GM15510 (cell line): ENCODE results near the gene TMEM37.

Experiments
- POLR2A ChIP-seq: IDR thresholded peaks from 3 replicates; pipeline ENCODE4 v1.6.1; 2011; ENCODE audit warnings: borderline replicate concordance; ENCODE audit not compliant: insufficient read length; ENCODE audit errors: extremely low read depth

TMEM37 gene

DNA sequence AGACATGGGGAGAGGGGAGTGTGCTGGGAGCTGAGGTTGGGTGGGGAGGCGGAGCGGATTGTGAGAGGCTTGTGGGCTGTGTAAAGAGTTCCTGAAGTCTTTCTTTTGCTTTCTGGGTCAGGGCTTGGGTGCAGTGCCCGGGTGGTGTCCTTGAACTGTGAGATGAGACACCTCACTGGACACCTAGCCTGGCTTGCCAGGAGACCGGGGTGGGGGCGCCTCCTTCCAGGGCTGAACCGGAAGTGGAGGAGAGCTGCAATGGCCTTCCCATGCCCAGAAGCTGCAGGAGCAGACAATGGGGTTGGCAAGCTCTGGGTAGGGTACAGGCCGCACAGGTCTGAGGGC is 4.3 kb downstream of the TMEM37 start:
- TF ChIP-seq POLR2A: no peak

DNA sequence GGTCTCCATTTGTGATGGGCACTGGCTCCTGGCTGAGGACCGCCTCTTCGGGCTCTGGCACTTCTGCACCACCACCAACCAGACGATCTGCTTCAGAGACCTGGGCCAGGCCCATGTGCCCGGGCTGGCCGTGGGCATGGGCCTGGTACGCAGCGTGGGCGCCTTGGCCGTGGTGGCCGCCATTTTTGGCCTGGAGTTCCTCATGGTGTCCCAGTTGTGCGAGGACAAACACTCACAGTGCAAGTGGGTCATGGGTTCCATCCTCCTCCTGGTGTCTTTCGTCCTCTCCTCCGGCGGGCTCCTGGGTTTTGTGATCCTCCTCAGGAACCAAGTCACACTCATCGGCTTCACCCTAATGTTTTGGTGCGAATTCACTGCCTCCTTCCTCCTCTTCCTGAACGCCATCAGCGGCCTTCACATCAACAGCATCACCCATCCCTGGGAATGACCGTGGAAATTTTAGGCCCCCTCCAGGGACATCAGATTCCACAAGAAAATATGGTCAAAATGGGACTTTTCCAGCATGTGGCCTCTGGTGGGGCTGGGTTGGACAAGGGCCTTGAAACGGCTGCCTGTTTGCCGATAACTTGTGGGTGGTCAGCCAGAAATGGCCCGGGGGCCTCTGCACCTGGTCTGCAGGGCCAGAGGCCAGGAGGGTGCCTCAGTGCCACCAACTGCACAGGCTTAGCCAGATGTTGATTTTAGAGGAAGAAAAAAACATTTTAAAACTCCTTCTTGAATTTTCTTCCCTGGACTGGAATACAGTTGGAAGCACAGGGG is 5.5 kb downstream of the TMEM37 start:
- TF ChIP-seq POLR2A: no peak

DNA sequence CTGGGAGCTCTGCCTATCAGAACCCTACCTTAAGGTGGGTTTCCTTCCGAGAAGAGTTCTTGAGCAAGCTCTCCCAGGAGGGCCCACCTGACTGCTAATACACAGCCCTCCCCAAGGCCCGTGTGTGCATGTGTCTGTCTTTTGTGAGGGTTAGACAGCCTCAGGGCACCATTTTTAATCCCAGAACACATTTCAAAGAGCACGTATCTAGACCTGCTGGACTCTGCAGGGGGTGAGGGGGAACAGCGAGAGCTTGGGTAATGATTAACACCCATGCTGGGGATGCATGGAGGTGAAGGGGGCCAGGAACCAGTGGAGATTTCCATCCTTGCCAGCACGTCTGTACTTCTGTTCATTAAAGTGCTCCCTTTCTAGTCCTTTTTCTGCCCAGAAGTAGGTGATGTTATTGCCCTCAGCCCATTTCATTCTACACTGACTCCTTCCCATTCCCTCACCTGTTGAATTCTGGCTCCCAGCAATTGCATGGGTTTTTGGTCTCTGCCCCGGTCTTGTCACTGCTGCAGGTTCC is 6.5 kb downstream of the TMEM37 start:
- TF ChIP-seq POLR2A: no peak

DNA sequence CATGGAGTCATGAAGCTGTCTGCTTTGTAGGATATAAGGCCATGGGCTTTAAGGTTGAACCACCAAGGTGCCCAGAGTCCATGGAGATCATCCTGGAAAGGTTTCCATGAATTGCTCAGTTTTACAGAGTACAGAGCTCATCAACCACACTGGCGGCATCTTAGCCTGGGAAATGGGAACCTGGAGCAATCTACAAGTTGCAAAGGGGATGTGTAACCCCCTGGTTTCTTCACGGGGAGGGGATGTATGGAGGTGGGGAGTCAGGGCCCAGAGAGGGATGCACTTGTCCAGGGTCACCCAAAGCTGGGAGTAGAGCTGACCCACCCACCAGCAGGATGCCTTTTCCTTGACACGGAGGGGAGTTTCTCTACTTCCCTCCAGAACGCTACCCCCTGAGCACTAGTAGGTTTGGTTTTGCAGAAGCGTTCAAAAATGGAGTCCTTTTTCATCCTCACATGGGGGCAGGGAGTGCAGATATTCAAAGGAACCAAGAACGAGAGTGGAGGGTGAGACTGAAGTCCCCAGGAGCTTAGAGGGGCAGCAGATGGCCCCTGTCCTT is 7.2 kb downstream of the TMEM37 start:
- no peak for TF ChIP-seq POLR2A

DNA sequence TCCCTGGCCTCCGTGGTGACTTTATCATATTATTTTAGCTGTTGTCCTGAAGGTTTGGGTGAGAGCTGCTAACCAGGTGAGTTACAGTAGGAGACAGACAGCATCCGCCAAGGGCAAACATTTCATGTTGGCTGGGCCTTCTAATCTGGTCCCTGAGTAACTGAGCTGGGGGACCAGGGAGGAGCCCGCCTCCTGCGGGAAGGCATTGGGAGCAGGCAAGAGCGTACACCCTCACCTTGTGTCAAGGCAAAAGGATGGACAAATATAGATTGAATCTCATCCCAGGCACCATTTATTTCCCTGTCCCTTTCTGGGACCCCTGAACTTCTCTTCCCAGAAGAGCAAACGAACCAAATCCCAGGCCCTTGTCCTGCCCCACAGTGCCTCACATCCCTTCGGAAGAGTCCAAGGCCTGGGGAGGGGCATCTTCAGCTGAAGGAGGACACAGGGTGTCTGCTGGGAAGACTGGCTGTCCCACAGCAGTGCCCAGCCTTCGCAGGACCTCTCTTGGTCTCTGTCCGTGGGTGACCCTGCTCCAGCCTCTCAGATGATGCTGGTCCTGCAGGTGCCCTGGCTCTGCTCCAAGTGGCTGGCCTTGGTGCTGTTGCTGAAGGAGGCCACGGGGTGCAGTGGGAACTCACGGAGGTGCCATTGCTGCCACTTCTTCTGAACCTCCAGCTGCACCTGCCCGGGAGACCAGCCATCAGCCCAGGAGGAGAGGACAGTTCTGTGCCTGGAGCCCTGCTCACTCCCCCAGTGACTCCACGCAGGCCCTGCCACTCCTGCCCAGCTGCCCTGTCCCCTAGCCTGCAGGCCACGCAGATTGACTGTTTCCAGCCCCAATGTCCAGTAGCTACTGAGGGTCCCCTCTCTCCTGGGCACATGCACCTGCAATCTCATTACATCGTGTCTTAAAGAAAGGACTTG is 8.2 kb downstream of the TMEM37 start:
- TF ChIP-seq POLR2A: no peak

DNA sequence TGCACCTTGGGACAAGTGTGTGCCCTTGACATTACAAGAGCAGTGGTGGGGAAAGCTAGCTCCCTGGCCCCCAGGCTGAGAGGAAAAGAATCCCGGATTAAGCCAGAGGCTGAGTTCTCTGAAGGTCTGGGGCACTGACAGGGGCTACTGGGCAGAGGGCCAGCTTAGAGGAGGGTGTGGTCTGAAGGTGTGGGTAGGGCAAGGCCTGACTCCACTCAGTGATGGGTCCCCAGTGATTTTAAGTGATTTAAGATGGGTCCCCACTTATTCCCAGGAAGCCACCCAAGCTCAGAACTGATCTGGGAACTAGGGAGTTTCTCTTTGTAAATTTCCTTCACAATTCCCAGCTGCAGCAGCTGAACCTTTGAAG is 8.8 kb downstream of the TMEM37 start:
- TF ChIP-seq POLR2A: no peak

DNA sequence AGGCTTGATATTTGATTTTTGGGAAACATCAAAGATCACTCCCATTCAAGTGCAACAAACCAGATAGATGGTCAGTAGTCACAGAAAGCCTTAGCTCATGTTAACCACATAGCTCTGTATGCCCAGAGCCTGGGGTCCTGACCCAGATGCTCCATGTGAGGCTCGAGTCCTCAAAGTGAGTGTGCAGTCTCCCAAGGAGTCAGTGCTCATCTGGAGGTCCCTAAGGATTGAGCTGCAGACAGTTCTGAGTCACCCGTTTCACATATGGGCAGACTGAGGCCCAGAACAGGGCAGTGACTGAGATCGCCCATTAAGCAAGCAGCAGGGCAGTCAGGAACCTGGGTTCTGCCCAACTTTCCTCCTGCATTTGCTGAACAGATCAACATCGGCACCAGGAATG is 9.2 kb downstream of the TMEM37 start:
- TF ChIP-seq POLR2A: no peak

DNA sequence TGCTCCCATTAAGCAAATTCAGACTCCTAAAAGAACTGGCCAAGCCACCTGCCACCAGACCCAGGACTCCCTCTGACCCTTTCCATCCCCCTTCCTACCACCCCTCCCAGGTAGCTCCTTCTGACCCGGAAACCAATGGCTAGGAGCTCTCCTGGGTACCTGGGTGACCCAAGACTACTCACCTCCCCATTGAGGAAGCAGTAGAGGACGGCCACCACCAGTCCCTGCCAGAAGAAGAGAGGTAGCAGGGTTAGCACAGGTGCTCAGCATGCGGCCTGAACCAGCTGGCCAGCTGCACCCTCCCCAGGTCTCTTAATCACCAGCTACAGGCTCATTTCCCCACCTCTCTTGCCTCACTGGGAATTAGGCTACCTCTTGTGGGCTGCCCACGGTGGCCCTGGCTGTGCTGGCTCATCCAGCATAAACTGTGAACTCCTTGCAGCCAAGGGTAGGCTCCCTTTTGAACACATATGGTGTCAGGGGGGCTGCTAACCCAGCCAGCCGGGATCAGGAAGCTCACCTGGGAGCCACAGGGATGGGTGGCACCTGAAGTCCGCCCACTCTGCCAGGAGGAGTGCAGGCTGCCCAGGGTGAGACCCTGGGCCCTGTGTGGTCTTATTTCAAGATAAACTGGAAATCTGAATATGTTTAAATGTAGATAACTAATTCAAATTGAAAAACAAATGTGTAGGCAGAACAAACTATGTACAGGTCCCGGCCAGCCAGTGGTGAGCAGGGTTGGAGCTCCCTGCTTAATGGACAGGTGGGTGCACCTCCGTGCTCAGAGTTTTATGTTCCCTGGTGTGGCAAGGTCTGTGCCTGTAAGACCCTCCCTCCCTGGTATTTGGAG is 9.9 kb downstream of the TMEM37 start:
- TF ChIP-seq POLR2A: no peak

DNA sequence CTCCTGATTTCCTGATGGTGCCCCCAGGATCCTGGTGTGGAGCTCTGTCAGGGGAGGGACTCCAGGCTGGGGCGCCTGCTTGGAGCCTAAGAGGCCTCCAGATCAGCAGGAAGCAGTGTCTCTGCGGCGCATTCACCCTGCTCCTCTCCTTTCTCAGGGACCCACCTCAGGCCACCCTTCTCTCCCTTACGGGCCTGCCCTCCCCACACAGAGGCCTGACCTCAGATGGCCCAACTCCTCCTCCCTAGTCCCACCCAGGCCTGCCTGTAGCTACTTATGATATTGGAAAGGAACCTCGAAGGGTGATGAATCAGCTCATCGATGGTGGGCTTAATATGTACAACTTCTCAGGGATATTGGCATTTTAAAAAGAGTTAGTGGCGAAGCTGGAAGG is 10.6 kb downstream of the TMEM37 start:
- TF ChIP-seq POLR2A: no peak

DNA sequence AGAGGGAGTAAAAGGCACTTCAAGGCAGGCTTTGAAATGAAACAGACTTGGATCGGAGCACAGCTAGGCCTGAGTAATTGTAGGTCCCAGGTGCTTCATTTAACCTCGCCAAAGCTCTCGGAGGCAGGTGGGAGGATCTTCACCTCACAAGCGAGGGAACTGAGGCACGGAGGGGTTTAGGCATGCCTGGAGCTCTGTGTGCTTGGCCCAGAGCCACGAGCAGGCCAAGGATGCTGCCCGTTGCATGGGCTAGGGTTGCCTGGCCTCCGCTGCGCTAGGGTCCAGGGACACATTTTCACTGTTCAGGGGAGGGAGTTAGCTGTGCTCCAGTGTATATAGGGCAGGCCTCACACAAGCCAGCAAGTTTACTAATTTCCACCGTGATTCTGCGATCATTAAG is 11.2 kb downstream of the TMEM37 start:
- no peak for TF ChIP-seq POLR2A

DNA sequence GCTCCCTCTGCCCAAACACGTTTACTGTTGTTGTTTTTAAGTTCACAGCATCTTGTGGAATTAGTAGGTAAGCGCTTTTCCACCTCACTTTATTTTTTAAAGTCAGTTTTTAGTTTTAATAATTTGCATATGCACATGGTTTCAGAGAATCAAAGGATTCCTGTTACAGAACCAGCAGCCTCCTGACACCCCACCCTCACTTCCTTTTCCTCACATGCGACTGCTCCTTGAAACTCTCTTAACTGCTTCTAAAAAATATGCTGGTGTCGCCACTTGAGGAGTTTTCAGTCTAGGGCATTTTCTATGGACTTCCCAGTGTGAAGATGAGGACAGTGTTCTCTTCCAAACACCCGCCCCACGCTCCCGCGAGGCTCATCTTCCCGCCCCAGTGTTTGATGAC is 14.4 kb downstream of the TMEM37 start:
- TF ChIP-seq POLR2A: no peak

DNA sequence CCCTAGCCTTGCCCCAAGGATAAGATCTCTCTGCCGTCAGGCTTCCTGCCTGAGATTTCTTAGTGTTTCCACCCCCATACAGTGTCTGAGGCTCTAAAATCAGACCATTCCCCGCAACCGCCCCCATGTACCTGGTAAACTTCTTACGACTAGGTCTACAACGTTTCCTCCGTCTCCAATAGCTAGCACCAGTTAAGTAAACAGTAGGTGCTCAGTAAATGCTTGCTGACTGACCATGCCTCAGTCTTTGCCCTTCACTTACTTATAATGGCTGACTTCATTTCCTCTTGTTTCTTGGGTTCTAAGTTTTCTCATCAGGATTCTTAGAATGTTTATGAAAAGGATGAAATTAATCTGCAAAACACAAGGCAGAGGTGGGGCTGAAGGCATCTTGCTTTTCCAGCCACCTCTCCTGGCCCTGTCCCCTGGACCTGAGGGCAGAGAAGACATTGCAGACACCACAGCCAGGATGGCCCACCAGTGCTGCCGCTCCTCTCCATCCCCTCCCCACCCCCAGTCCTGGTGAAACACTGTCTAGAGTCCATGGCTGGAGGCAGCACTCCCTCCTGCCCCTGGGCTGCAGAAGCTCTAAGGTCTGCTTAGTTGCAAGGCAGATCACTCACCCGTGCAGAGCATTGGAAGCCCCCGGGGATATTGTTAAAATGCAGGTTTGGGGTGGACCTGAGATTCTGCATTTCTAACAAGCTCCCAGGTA is 16.9 kb downstream of the TMEM37 start:
- TF ChIP-seq POLR2A: no peak

DNA sequence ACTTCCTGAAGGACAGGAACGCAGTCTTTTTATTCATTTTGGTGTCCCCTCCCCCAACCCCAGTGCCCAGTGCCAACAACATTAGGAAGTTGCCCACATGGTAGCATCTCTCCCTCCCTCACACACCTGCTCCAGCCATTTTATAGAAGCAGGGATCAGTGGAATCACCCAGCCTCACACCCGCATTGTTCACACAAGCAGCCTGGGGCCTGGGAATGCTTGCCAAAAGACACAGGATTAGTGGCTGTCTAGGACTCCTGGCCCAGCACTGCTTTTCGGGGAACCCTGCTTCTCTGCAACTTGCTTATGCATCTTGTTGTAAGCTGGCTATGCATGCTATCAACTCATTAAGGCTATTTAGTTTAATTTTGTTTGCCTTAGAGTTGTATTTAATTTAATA is 17.9 kb downstream of the TMEM37 start:
- no peak for TF ChIP-seq POLR2A
